HepG2 (cell line): ENCODE results near the gene SYS1. TPM values are rescaled to one million over a fixed set of nuclear protein-coding genes. Genes with fewer than 3 reads are reported as not detected.

Experiments
- ATF1 ChIP-seq: IDR thresholded peaks from 2 replicates; pipeline ENCODE4 v1.6.1; 2016; ENCODE audit warnings: mild to moderate bottlenecking, control low read depth
- BRD4 ChIP-seq: sonication (generic); formaldehyde crosslinking; IDR thresholded peaks from 2 replicates; pipeline ENCODE4 v1.4.0; 2020; ENCODE audit warnings: missing genetic modification reagents
- GLI4 ChIP-seq: sonication (generic); formaldehyde crosslinking; IDR thresholded peaks from 2 replicates; pipeline ENCODE4 v1.5.1; 2020; ENCODE audit warnings: missing genetic modification reagents, mild to moderate bottlenecking, moderate library complexity, borderline replicate concordance
- KDM5A ChIP-seq: fragments of 200-600 bp; sonication (generic); IDR thresholded peaks from 2 replicates; pipeline ENCODE4 v1.7.0; 2018; ENCODE audit warnings: antibody characterized with exemption, mild to moderate bottlenecking, low read length, borderline replicate concordance
- KLF16 ChIP-seq, 2 experiments: sonication (generic) in 1 of 2; formaldehyde crosslinking in 1 of 2; IDR thresholded peaks; 2 replicates each; pipeline versions ENCODE4 v1.6.1 to v1.8.0; 2016 to 2023; ENCODE audit warnings: missing genetic modification reagents in 2 of 2, missing compliant biosample characterization in 1 of 2
- NR2F2 ChIP-seq: IDR thresholded peaks from 2 replicates; pipeline ENCODE4 v1.6.1; 2012; ENCODE audit warnings: low read depth, inconsistent platforms, borderline replicate concordance
- REXO4 ChIP-seq: sonication (generic); formaldehyde crosslinking; IDR thresholded peaks from 2 replicates; pipeline ENCODE4 v1.8.0; 2022; ENCODE audit warnings: missing genetic modification reagents, mild to moderate bottlenecking, borderline replicate concordance
- RNF2 ChIP-seq: fragments of 450-650 bp; conservative IDR thresholded peaks from 2 replicates; pipeline ENCODE4 v1.6.1; 2016; ENCODE audit warnings: low read depth
- ZBTB7A ChIP-seq: sonication (generic); formaldehyde crosslinking; IDR thresholded peaks from 2 replicates; pipeline ENCODE4 v1.8.0; 2022; ENCODE audit warnings: mild to moderate bottlenecking, missing genetic modification reagents
- ZFP90 ChIP-seq: sonication (generic); formaldehyde crosslinking; IDR thresholded peaks from 2 replicates; pipeline ENCODE4 v1.8.0; 2022; ENCODE audit warnings: missing genetic modification reagents, mild to moderate bottlenecking, inconsistent platforms, borderline replicate concordance
- ZMAT5 ChIP-seq: sonication (generic); formaldehyde crosslinking; IDR thresholded peaks from 2 replicates; pipeline ENCODE4 v1.5.0; 2020; ENCODE audit warnings: mild to moderate bottlenecking, low read depth, missing genetic modification reagents, borderline replicate concordance
- ZNF264 ChIP-seq: sonication (generic); formaldehyde crosslinking; IDR thresholded peaks from 2 replicates; pipeline ENCODE4 v1.4.0; 2020; ENCODE audit warnings: missing genetic modification reagents
- ZNF550 ChIP-seq: sonication (generic); formaldehyde crosslinking; IDR thresholded peaks from 2 replicates; pipeline ENCODE4 v1.4.0; 2020; ENCODE audit warnings: mild to moderate bottlenecking, missing genetic modification reagents, borderline replicate concordance
- ZNF564 ChIP-seq: sonication (generic); formaldehyde crosslinking; IDR thresholded peaks from 2 replicates; pipeline ENCODE4 v1.8.1; 2023; ENCODE audit warnings: mild to moderate bottlenecking, missing genetic modification reagents
- ZNF607 ChIP-seq: sonication (generic); formaldehyde crosslinking; IDR thresholded peaks from 2 replicates; pipeline ENCODE4 v1.5.1; 2020; ENCODE audit warnings: missing genetic modification reagents, mild to moderate bottlenecking, borderline replicate concordance
- ZSCAN20 ChIP-seq: sonication (generic); formaldehyde crosslinking; IDR thresholded peaks from 2 replicates; pipeline ENCODE4 v1.4.0; 2020; ENCODE audit warnings: missing genetic modification reagents, mild to moderate bottlenecking, borderline replicate concordance
- polyA plus RNA-seq, 8 experiments: library from polyadenylated mRNA; depleted of rRNA in 3 of 8; stranded (reverse) in 7 of 8; unstranded in 1 of 8; fragments of >200 nt; fragmentation: Illumina TruSeq in 4 of 8; extraction: Trizol in 4 of 8; gene quantifications; 2 replicates each; pipeline versions ENCODE4 v1.2.1 to v1.2.3, GENCODE V29; 2011 to 2016; ENCODE audit warnings: low read depth in 4 of 8, missing spikeins in 1 of 8, mixed read lengths in 1 of 8; ENCODE audit not compliant: insufficient read depth in 1 of 8
- total RNA-seq, 5 experiments: library from RNA; depleted of rRNA; stranded (reverse); fragments of >200 nt; fragmentation: Illumina TruSeq; extraction: Trizol; gene quantifications; 2 replicates each; pipeline ENCODE4 v1.2.3, GENCODE V29; 2016; ENCODE audit warnings: low read depth in 1 of 5
- TF ChIP-seq, protein P1 (sequence below): sonication (generic); formaldehyde crosslinking; IDR thresholded peaks from 2 replicates; pipeline ENCODE4 v1.8.1; 2023; ENCODE audit warnings: mild to moderate bottlenecking, missing genetic modification reagents
- TF ChIP-seq, protein P2 (sequence below): IDR thresholded peaks from 2 replicates; pipeline ENCODE4 v1.6.1; 2012; ENCODE audit warnings: inconsistent platforms
- TF ChIP-seq, protein P3 (sequence below): IDR thresholded peaks from 2 replicates; pipeline ENCODE4 v1.6.1; 2012; ENCODE audit warnings: low read depth, low read length, improper control_type of control experiment
- TF ChIP-seq, protein P4 (sequence below): sonication (generic); formaldehyde crosslinking; IDR thresholded peaks from 2 replicates; pipeline ENCODE4 v1.5.0; 2020; ENCODE audit warnings: missing genetic modification reagents
- TF ChIP-seq, protein P5 (sequence below): sonication (generic); formaldehyde crosslinking; IDR thresholded peaks from 2 replicates; pipeline ENCODE4 v1.8.0; 2022; ENCODE audit warnings: missing genetic modification reagents, mild to moderate bottlenecking, borderline replicate concordance

SYS1 gene
- total and polyA plus RNA-seq, 2 of the 13 experiments (the other 11 are each of a cell fraction or from before 2014, with no cell fraction given), result 38.3 to 65.6 TPM

DNA sequence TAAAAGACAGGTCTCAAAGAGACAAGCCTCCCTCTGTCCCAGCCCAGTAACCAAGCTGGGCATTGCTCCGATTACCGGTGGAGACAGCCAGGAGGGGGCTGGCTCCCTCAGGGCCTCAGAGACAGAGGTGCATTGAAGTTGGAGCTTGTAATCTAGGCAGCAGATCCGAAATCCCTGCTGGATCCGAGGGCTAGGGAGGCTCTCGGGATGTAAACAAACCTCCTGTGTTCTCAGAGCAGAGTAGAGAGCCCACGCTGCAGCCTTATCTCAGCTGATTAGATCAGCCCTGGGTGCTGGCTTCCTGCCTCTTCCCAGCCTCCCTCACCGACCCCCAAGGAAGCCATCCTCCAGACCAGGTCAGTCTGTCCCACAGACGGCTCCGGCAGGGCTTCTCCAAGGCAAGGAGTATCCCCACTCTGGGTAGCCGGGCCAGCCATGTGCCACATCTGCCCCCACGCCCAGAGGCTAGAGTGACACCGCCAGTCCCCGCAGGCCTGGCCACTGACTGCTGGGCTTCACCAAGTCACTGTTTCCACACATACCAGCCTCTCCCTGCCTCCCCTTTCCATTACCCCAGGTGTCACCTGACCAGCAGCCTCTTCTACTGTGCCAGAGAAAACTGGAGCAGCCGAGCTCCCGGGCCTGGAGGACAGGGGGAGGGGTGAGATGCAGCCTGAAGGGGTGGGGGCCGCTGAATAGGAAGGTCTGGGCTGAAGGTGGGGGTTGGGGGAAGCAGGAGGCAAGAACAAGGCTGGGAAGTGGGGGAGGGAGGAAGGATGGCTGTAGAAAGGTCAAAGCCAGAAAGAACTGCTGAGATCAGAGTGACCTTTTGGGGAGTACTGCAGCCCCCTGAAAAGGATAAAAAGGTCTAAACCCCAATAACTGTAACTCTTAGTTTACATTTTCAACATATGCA lies 20.8 kb upstream of the SYS1 start (continued):
- TF ChIP-seq ZSCAN20 (no peak), ZFP90 (CRISPR knock-in tag) (peak; percentile 90; the same call in 1 of the 2 replicates), ZMAT5 (CRISPR knock-in tag) (no peak), BRD4 (peak; percentile 34; the same call in 1 of the 2 replicates), RNF2 (no peak), ZNF550 (CRISPR knock-in tag) (0 out of 2 replicates have a peak, but pooled peaks have one; percentile 62), GLI4 (CRISPR knock-in tag) (peak; percentile 60), REXO4 (no peak), ZNF607 (CRISPR knock-in tag) (no peak), ZBTB7A (CRISPR knock-in tag) (0 out of 2 replicates have a peak, but pooled peaks have one; percentile 45), KLF16 (CRISPR knock-in tag; IDR thresholded peaks at IDR 0.05) (no peak; a peak in 1 of 4 replicates), ZNF564 (peak; percentile 55; the same call in 1 of the 2 replicates), ZNF264 (no peak), ATF1 (CRISPR knock-in tag) (no peak), KDM5A (no peak), NR2F2 (peak; percentile 39; the same call in 1 of the 2 replicates)
- TF ChIP-seq, protein P1, sequence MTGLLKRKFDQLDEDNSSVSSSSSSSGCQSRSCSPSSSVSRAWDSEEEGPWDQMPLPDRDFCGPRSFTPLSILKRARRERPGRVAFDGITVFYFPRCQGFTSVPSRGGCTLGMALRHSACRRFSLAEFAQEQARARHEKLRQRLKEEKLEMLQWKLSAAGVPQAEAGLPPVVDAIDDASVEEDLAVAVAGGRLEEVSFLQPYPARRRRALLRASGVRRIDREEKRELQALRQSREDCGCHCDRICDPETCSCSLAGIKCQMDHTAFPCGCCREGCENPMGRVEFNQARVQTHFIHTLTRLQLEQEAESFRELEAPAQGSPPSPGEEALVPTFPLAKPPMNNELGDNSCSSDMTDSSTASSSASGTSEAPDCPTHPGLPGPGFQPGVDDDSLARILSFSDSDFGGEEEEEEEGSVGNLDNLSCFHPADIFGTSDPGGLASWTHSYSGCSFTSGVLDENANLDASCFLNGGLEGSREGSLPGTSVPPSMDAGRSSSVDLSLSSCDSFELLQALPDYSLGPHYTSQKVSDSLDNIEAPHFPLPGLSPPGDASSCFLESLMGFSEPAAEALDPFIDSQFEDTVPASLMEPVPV (CRISPR knock-in tag), result peak; percentile 73; the same call in 1 of the 2 replicates
- TF ChIP-seq, protein P2, sequence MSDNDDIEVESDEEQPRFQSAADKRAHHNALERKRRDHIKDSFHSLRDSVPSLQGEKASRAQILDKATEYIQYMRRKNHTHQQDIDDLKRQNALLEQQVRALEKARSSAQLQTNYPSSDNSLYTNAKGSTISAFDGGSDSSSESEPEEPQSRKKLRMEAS, result peak; percentile 58
- TF ChIP-seq, protein P3, sequence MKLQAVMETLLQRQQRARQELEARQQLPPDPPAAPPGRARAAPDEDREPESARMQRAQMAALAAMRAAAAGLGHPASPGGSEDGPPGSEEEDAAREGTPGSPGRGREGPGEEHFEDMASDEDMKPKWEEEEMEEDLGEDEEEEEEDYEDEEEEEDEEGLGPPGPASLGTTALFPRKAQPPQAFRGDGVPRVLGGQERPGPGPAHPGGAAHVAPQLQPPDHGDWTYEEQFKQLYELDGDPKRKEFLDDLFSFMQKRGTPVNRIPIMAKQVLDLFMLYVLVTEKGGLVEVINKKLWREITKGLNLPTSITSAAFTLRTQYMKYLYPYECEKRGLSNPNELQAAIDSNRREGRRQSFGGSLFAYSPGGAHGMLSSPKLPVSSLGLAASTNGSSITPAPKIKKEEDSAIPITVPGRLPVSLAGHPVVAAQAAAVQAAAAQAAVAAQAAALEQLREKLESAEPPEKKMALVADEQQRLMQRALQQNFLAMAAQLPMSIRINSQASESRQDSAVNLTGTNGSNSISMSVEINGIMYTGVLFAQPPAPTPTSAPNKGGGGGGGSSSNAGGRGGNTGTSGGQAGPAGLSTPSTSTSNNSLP, result no peak
- TF ChIP-seq, protein P4, sequence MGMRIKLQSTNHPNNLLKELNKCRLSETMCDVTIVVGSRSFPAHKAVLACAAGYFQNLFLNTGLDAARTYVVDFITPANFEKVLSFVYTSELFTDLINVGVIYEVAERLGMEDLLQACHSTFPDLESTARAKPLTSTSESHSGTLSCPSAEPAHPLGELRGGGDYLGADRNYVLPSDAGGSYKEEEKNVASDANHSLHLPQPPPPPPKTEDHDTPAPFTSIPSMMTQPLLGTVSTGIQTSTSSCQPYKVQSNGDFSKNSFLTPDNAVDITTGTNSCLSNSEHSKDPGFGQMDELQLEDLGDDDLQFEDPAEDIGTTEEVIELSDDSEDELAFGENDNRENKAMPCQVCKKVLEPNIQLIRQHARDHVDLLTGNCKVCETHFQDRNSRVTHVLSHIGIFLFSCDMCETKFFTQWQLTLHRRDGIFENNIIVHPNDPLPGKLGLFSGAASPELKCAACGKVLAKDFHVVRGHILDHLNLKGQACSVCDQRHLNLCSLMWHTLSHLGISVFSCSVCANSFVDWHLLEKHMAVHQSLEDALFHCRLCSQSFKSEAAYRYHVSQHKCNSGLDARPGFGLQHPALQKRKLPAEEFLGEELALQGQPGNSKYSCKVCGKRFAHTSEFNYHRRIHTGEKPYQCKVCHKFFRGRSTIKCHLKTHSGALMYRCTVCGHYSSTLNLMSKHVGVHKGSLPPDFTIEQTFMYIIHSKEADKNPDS (CRISPR knock-in tag), result peak; percentile 19; the same call in 1 of the 2 replicates
- TF ChIP-seq, protein P5, sequence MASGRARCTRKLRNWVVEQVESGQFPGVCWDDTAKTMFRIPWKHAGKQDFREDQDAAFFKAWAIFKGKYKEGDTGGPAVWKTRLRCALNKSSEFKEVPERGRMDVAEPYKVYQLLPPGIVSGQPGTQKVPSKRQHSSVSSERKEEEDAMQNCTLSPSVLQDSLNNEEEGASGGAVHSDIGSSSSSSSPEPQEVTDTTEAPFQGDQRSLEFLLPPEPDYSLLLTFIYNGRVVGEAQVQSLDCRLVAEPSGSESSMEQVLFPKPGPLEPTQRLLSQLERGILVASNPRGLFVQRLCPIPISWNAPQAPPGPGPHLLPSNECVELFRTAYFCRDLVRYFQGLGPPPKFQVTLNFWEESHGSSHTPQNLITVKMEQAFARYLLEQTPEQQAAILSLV, result peak; percentile 86
